ENCODE measurements around the gene TRDMT1.

- TF ChIP-seq, protein P1, sequence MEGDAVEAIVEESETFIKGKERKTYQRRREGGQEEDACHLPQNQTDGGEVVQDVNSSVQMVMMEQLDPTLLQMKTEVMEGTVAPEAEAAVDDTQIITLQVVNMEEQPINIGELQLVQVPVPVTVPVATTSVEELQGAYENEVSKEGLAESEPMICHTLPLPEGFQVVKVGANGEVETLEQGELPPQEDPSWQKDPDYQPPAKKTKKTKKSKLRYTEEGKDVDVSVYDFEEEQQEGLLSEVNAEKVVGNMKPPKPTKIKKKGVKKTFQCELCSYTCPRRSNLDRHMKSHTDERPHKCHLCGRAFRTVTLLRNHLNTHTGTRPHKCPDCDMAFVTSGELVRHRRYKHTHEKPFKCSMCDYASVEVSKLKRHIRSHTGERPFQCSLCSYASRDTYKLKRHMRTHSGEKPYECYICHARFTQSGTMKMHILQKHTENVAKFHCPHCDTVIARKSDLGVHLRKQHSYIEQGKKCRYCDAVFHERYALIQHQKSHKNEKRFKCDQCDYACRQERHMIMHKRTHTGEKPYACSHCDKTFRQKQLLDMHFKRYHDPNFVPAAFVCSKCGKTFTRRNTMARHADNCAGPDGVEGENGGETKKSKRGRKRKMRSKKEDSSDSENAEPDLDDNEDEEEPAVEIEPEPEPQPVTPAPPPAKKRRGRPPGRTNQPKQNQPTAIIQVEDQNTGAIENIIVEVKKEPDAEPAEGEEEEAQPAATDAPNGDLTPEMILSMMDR (IDR thresholded peaks at IDR 0.05; ENCODE audit: low read depth, low read length, poor library complexity, severe bottlenecking): no peak
- TF ChIP-seq EZH2phosphoT487 (IDR thresholded peaks at IDR 0.05; ENCODE audit: borderline replicate concordance, low read length): no peak
These were observed 31.7 kb downstream of the TRDMT1 start for GRCh38 chr10:17169803-17170202.

All from DOHH2 (cell line).